HL-60 (cell line): ENCODE data around the gene ZNF146.

ENCODE experiments used
- DNase-seq, 2 experiments: peaks; one replicate each; pipeline ENCODE4 v3.0.0-alpha.2; 2010 to 2020; ENCODE audit warnings: low read depth in 1 of 2, low spot score in 1 of 2
- H3K27ac ChIP-seq: fragments of 250-450 bp; sonication (Bioruptor Pico); replicated peaks from 2 replicates; pipeline ENCODE4 v1.5.1; 2020; ENCODE audit warnings: mild to moderate bottlenecking, moderate library complexity
- H3K27me3 ChIP-seq: fragments of 250-450 bp; sonication (Bioruptor Pico); 2 replicates; pipeline ENCODE4 v1.5.1; 2021; ENCODE audit warnings: mild to moderate bottlenecking, moderate library complexity; ENCODE audit not compliant: insufficient read depth, poor library complexity, severe bottlenecking
- H3K4me3 ChIP-seq: replicated peaks from 2 replicates; pipeline ENCODE4 v1.5.1; 2011; ENCODE audit warnings: mild to moderate bottlenecking, control low read depth, low read length; ENCODE audit not compliant: insufficient read depth
- GABPA ChIP-seq: IDR thresholded peaks from 2 replicates; pipeline ENCODE4 v1.6.1; 2012; ENCODE audit warnings: low read depth
- POLR2AphosphoS5 ChIP-seq: IDR thresholded peaks from 2 replicates; pipeline ENCODE4 v1.6.1; 2012; ENCODE audit warnings: low read depth
- SPI1 ChIP-seq: IDR thresholded peaks from 2 replicates; pipeline ENCODE4 v1.6.1; 2012; ENCODE audit warnings: low read depth, mild to moderate bottlenecking, borderline replicate concordance
- TF ChIP-seq, protein P1 (sequence below): IDR thresholded peaks from one replicate; pipeline ENCODE4 v1.5.1; 2011; ENCODE audit warnings: low read length, control low read depth, inconsistent platforms; ENCODE audit not compliant: insufficient read depth
- TF ChIP-seq, protein P2 (sequence below): IDR thresholded peaks from 2 replicates; pipeline ENCODE4 v1.6.1; 2012; ENCODE audit warnings: low read depth; ENCODE audit not compliant: insufficient replicate concordance

The ZNF146 gene

DNA sequence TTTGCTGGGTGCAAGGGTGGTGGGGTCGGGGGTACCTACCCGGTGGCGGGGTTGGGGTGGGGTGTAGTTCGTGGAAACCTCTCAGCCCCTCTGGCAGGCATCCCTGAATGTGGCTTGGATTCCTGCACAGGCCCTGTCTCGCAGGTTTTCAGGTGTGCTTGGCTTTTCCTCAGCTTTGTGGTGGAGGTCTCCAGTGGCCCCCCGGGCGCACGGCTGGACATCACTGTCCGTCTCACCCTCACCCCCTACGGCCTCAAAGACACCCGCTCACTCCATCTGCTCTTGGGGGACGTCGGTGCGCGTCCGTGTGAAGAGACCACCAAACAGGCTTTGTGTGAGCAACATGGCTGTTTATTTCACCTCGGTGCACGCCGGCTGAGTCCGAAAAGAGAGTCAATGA lies 44.3 kb downstream of the ZNF146 start:
- H3K27ac ChIP-seq, result no peak overlapping the region
- DNase-seq, result no peak
- TF ChIP-seq POLR2AphosphoS5 (no peak), GABPA (no peak), SPI1 (no peak)
- TF ChIP-seq, protein P1, sequence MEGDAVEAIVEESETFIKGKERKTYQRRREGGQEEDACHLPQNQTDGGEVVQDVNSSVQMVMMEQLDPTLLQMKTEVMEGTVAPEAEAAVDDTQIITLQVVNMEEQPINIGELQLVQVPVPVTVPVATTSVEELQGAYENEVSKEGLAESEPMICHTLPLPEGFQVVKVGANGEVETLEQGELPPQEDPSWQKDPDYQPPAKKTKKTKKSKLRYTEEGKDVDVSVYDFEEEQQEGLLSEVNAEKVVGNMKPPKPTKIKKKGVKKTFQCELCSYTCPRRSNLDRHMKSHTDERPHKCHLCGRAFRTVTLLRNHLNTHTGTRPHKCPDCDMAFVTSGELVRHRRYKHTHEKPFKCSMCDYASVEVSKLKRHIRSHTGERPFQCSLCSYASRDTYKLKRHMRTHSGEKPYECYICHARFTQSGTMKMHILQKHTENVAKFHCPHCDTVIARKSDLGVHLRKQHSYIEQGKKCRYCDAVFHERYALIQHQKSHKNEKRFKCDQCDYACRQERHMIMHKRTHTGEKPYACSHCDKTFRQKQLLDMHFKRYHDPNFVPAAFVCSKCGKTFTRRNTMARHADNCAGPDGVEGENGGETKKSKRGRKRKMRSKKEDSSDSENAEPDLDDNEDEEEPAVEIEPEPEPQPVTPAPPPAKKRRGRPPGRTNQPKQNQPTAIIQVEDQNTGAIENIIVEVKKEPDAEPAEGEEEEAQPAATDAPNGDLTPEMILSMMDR, result no peak
- TF ChIP-seq, protein P2, sequence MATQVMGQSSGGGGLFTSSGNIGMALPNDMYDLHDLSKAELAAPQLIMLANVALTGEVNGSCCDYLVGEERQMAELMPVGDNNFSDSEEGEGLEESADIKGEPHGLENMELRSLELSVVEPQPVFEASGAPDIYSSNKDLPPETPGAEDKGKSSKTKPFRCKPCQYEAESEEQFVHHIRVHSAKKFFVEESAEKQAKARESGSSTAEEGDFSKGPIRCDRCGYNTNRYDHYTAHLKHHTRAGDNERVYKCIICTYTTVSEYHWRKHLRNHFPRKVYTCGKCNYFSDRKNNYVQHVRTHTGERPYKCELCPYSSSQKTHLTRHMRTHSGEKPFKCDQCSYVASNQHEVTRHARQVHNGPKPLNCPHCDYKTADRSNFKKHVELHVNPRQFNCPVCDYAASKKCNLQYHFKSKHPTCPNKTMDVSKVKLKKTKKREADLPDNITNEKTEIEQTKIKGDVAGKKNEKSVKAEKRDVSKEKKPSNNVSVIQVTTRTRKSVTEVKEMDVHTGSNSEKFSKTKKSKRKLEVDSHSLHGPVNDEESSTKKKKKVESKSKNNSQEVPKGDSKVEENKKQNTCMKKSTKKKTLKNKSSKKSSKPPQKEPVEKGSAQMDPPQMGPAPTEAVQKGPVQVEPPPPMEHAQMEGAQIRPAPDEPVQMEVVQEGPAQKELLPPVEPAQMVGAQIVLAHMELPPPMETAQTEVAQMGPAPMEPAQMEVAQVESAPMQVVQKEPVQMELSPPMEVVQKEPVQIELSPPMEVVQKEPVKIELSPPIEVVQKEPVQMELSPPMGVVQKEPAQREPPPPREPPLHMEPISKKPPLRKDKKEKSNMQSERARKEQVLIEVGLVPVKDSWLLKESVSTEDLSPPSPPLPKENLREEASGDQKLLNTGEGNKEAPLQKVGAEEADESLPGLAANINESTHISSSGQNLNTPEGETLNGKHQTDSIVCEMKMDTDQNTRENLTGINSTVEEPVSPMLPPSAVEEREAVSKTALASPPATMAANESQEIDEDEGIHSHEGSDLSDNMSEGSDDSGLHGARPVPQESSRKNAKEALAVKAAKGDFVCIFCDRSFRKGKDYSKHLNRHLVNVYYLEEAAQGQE, result no peak
- H3K27me3 ChIP-seq, result no peaks in the 10 kb centered on the region
- no peak overlapping the region for H3K4me3 ChIP-seq

DNA sequence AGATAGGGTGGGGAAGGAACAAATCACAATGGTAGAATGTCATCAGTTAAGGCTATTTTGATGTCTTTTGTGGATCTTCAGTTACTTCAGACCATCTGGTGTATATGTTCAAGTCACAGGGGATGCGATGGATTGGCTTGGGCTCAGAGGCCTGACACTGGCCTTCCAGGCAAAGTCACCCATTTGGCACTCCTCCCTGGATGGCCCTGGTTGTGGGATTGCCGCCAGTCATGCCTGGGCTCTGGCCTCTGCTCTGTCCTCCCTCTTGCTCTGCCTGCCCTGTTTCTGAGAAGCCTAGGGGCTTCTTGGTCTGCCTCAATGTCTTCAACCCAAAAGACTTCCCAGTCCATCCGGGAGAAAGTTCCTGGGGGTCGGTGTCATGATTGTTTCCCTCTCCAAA lies 50.2 kb downstream of the ZNF146 start:
- Histone ChIP-seq H3K27ac (no peak overlapping the region), H3K27me3 (no peaks in the 10 kb centered on the region), H3K4me3 (no peak overlapping the region)
- no peak for DNase-seq
- no peak for TF ChIP-seq GABPA
- TF ChIP-seq POLR2AphosphoS5, result no peak
- no peak for TF ChIP-seq SPI1
- TF ChIP-seq, protein P1, result no peak
- TF ChIP-seq, protein P2, result no peak

GRCh38 chr19:36265856-36266374 lies 51.0 kb downstream of the ZNF146 start:
- Histone ChIP-seq H3K4me3 (no peak overlapping the region), H3K27ac (no peak overlapping the region), H3K27me3 (no peaks in the 10 kb centered on the region)
- TF ChIP-seq, protein P2, result no peak
- TF ChIP-seq GABPA (no peak), POLR2AphosphoS5 (no peak), SPI1 (no peak)
- TF ChIP-seq, protein P1, result no peak
- no peak for DNase-seq
